ENCODE data around the gene RIBC2. TPM values are rescaled to one million over a fixed set of nuclear protein-coding genes. Genes with fewer than 3 reads are reported as not detected.

Gene RIBC2
- total and polyA plus RNA-seq, 9 of the 15 experiments (the other 6 are each of a cell fraction or from before 2014, with no cell fraction given), result not detected

DNA sequence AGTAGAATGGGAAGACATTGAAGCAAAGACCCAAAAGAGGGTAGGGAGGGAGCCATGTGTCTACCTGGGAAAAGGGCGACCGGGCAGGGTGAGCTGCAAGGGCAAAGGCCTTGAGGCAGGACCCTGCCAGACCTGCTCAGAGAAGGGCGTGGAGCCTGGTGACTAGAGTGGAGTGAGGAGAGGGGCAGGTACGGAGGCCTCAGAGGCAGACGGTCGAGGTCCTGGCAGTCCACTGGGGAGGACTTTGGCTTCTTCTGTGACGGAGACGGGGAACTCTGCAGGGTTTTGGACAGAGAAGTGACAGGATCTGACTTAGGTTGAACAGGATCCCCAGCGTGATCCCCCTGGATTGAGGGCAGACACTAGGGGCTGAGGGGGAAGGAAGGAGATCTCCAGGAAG, 12.9 kb downstream of the RIBC2 start:
- POLR2A ChIA-PET, result no interaction called here
- no peaks in the 10 kb centered on the region for H3K36me3 ChIP-seq (ENCODE audit: control insufficient read depth, insufficient read depth, low read length)
- CTCF ChIA-PET (ENCODE audit: low intra/inter-chr PET ratio), result no interaction called here
- H3K79me2 ChIP-seq (ENCODE audit: control insufficient read depth, insufficient read depth, low read length), result no peaks in the 10 kb centered on the region
- H3K4me2 ChIP-seq (ENCODE audit: insufficient read depth, low read length), result no peak overlapping the region
- H3K27ac ChIP-seq (ENCODE audit: extremely low read depth, low read depth, low read length), result no peak overlapping the region
- no TSS peak for BruUV-seq (replicated peaks)
- DNase-seq (ENCODE audit: extremely low read depth in 1 of 4, low spot score in 3 of 4) (no peak), FAIRE-seq (no peak), ATAC-seq (no peak)
- 0% methylated on average over 1 of the region's 9 CpGs for WGBS (ENCODE audit: insufficient coverage, low coverage, missing lambda C conversion rate)
- TF ChIP-seq NFIX (CRISPR knock-in tag; IDR thresholded peaks at IDR 0.05; ENCODE audit: low read depth) (no peak), HMG20B (CRISPR knock-in tag; IDR thresholded peaks at IDR 0.05) (no peak), ZNF224 (CRISPR knock-in tag; IDR thresholded peaks at IDR 0.05) (no peak), ESRRB (CRISPR knock-in tag; IDR thresholded peaks at IDR 0.05; ENCODE audit: borderline replicate concordance) (no peak), PHB2 (IDR thresholded peaks at IDR 0.05; ENCODE audit: low read depth) (no peak), ZFP30 (CRISPR knock-in tag; IDR thresholded peaks at IDR 0.05; ENCODE audit: borderline replicate concordance) (no peak), ILF3 (IDR thresholded peaks at IDR 0.05; ENCODE audit: borderline replicate concordance) (no peak), RFX7 (CRISPR knock-in tag; IDR thresholded peaks at IDR 0.05) (no peak), HIVEP1 (CRISPR knock-in tag; IDR thresholded peaks at IDR 0.05) (no peak), EP300 (IDR thresholded peaks at IDR 0.05; ENCODE audit: low read length) (no peak)
- TF ChIP-seq, protein P1, sequence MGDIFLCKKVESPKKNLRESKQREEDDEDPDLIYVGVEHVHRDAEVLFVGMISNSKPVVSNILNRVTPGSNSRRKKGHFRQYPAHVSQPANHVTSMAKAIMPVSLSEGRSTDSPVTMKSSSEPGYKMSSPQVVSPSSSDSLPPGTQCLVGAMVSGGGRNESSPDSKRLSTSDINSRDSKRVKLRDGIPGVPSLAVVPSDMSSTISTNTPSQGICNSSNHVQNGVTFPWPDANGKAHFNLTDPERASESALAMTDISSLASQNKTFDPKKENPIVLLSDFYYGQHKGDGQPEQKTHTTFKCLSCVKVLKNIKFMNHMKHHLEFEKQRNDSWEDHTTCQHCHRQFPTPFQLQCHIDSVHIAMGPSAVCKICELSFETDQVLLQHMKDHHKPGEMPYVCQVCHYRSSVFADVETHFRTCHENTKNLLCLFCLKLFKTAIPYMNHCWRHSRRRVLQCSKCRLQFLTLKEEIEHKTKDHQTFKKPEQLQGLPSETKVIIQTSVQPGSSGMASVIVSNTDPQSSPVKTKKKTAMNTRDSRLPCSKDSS (IDR thresholded peaks at IDR 0.05; ENCODE audit: low read depth, partially characterized antibody), result no peak
- peaks cover 8 to 60% of the 10 kb centered on the region in 2 experiments; a peak in 4 of 5 replicates for H3K27me3 ChIP-seq (ENCODE audit: control insufficient read depth in 2 of 2, insufficient read depth in 2 of 2, low read length in 2 of 2)
- no peak overlapping the region for H2AFZ ChIP-seq (ENCODE audit: low read depth, low read length)
- intact Hi-C loops (cut with micrococcal nuclease) (no loop called here), in situ Hi-C loops (cut with MboI) (no loop called here)
- no peaks in the 10 kb centered on the region for H3K9me3 ChIP-seq (replicated peaks; ENCODE audit: control insufficient read depth, insufficient read depth, low read depth, low read length)
- no peak overlapping the region for H3K4me3 ChIP-seq
- no peaks in the 10 kb centered on the region for H3K4me1 ChIP-seq (replicated peaks in 1 of 2; ENCODE audit: control insufficient read depth in 2 of 2, insufficient read depth in 2 of 2, low read length in 2 of 2)
- no peaks in the 10 kb centered on the region for H4K20me1 ChIP-seq (replicated peaks; ENCODE audit: control insufficient read depth, insufficient read depth, low read length)
- H3K9ac ChIP-seq (ENCODE audit: insufficient read depth in 1 of 2, low read depth in 2 of 2, low read length in 2 of 2), result no peak overlapping the region
- H3K9me1 ChIP-seq (ENCODE audit: control insufficient read depth, insufficient read depth, low read length), result no peaks in the 10 kb centered on the region
